ENCODE measurements around the gene TNS4. TPM values are rescaled to one million over a fixed set of nuclear protein-coding genes. Genes with fewer than 3 reads are reported as not detected.

The TNS4 gene
- total RNA-seq, 1 experiment from 2014 or later = not detected

- no peak for DNase-seq (ENCODE audit: low spot score)
- in situ Hi-C loops (cut with HindIII; ENCODE audit: low sequenced_read_pairs) = no loop called here
Observed at GRCh38 chr17:40481106-40481505, 20.3 kb downstream of the TNS4 start.

- DNase-seq (ENCODE audit: low spot score) = no peak
Observed at GRCh38 chr17:40480501-40481003, 20.9 kb downstream of the TNS4 start.

GRCh38 chr17:40479754-40480480, 21.5 kb downstream of the TNS4 start:
- in situ Hi-C loops (cut with HindIII; ENCODE audit: low sequenced_read_pairs) = no loop called here
- DNase-seq (ENCODE audit: low spot score) = no peak

More at GRCh38 chr17:40480501-40481003, 20.9 kb downstream of the TNS4 start:
- in situ Hi-C loops (cut with HindIII; ENCODE audit: low sequenced_read_pairs) = no loop called here

- in situ Hi-C loops (cut with HindIII; ENCODE audit: low sequenced_read_pairs) = no loop called here
- DNase-seq (ENCODE audit: low spot score) = no peak
Observed at GRCh38 chr17:40478486-40478885, 22.9 kb downstream of the TNS4 start.

- DNase-seq (ENCODE audit: low spot score) = no peak
- in situ Hi-C loops (cut with HindIII; ENCODE audit: low sequenced_read_pairs) = no loop called here
Observed at GRCh38 chr17:40477796-40478195, 23.6 kb downstream of the TNS4 start.

- in situ Hi-C loops (cut with HindIII; ENCODE audit: low sequenced_read_pairs) = no loop called here
- DNase-seq (ENCODE audit: low spot score) = no peak
Observed at GRCh38 chr17:40475234-40475908, 26.1 kb downstream of the TNS4 start.

GRCh38 chr17:40474419-40475002, 26.9 kb downstream of the TNS4 start:
- in situ Hi-C loops (cut with HindIII; ENCODE audit: low sequenced_read_pairs) = no loop called here

GRCh38 chr17:40473573-40474365, 27.7 kb downstream of the TNS4 start:
- DNase-seq (ENCODE audit: low spot score) = no peak
- in situ Hi-C loops (cut with HindIII; ENCODE audit: low sequenced_read_pairs) = no loop called here

More at GRCh38 chr17:40474419-40475002, 26.9 kb downstream of the TNS4 start:
- no peak for DNase-seq (ENCODE audit: low spot score)

GRCh38 chr17:40472733-40473452, 28.5 kb downstream of the TNS4 start:
- in situ Hi-C loops (cut with HindIII; ENCODE audit: low sequenced_read_pairs) = no loop called here
- no peak for DNase-seq (ENCODE audit: low spot score)

- in situ Hi-C loops (cut with HindIII; ENCODE audit: low sequenced_read_pairs) = no loop called here
- DNase-seq (ENCODE audit: low spot score) = no peak
Observed at GRCh38 chr17:40471846-40472732, 29.3 kb downstream of the TNS4 start.

- in situ Hi-C loops (cut with HindIII; ENCODE audit: low sequenced_read_pairs) = no loop called here
- no peak for DNase-seq (ENCODE audit: low spot score)
Observed at GRCh38 chr17:40470932-40471828, 30.2 kb downstream of the TNS4 start.

GRCh38 chr17:40469805-40470675, 31.4 kb downstream of the TNS4 start:
- in situ Hi-C loops (cut with HindIII; ENCODE audit: low sequenced_read_pairs) = no loop called here
- no peak for DNase-seq (ENCODE audit: low spot score)

- DNase-seq (ENCODE audit: low spot score) = no peak
Observed at GRCh38 chr17:40468560-40468959, 32.9 kb downstream of the TNS4 start.

GRCh38 chr17:40467281-40467867, 34.0 kb downstream of the TNS4 start:
- no peak for DNase-seq (ENCODE audit: low spot score)
- in situ Hi-C loops (cut with HindIII; ENCODE audit: low sequenced_read_pairs) = no loop called here

More at GRCh38 chr17:40468560-40468959, 32.9 kb downstream of the TNS4 start:
- in situ Hi-C loops (cut with HindIII; ENCODE audit: low sequenced_read_pairs) = no loop called here

- in situ Hi-C loops (cut with HindIII; ENCODE audit: low sequenced_read_pairs) = no loop called here
- DNase-seq (ENCODE audit: low spot score) = no peak
Observed at GRCh38 chr17:40466298-40466971, 35.0 kb downstream of the TNS4 start.
